HepG2 (cell line): ENCODE measurements around the gene SRCIN1. TPM values are rescaled to one million over a fixed set of nuclear protein-coding genes. Genes with fewer than 3 reads are reported as not detected.
"Not testable (repeated sequence)": the region's sequence is repeated elsewhere in the genome, so short reads cannot be mapped to it uniquely, and the experiment has no call there.

Experiments used
- ATAC-seq: fragments of 200-7000 bp; cut with Tn5 transposase; 3 replicates; pipeline ENCODE4 v1.9.1; 2020; ENCODE audit warnings: mild to moderate bottlenecking, moderate library complexity
- BruUV-seq: library from RNA; stranded (reverse); fragments of 400-500 nt; replicated peaks from 2 replicates; lab custom pipeline; 2021; lab: Mats Ljungman, UMichigan
- CTCF ChIA-PET: fragments of 300-600 bp; formaldehyde crosslinking; extraction: SDS; loops from one replicate; lab custom pipeline; 2021; ENCODE audit warnings: low total read pairs, inconsistent platforms, low intra/inter-chr PET ratio; lab: Yijun Ruan, JAX
- POLR2A ChIA-PET: fragments of 350-600 bp; sonication (Branson Sonifier 250); formaldehyde crosslinking; loops from one replicate; lab custom pipeline; 2020; ENCODE audit warnings: antibody characterized with exemption, inconsistent platforms; lab: Yijun Ruan, JAX
- DNase-seq: peaks from one replicate; pipeline ENCODE4 v3.0.0-alpha.2; 2015; ENCODE audit warnings: low spot score
- FAIRE-seq: peaks from 3 replicates; lab custom pipeline; 2011; peaks lifted over from hg19 to GRCh38; lab: Jason Lieb, UNC
- H2AFZ ChIP-seq: one replicate; pipeline ENCODE4 v1.6.1; 2011; ENCODE audit warnings: low read length, inconsistent platforms
- H3K27ac ChIP-seq: fragments of 300-600 bp; 3 replicates; pipeline ENCODE4 v1.8.0; 2011; ENCODE audit warnings: mixed run types, mild to moderate bottlenecking, mixed read lengths, low read length, inconsistent platforms; ENCODE audit not compliant: insufficient read depth; ENCODE audit errors: extremely low read length
- H3K27me3 ChIP-seq, 2 experiments: fragments of 200-600 bp in 1 of 2; 2 replicates in 1 of 2; 3 replicates in 1 of 2; pipeline versions ENCODE4 v1.6.0 to v1.8.0; 2011; ENCODE audit warnings: low read length in 2 of 2, mild to moderate bottlenecking in 2 of 2, moderate library complexity in 2 of 2, inconsistent platforms in 1 of 2; ENCODE audit not compliant: insufficient read depth in 2 of 2, control insufficient read depth in 1 of 2
- H3K36me3 ChIP-seq, 2 experiments: fragments of 200-600 bp in 1 of 2; replicated peaks in 1 of 2; 2 replicates in 1 of 2; 3 replicates in 1 of 2; pipeline versions ENCODE4 v1.5.1 to v1.8.0; 2011; ENCODE audit warnings: low read length in 2 of 2, inconsistent platforms in 1 of 2; ENCODE audit not compliant: insufficient read depth in 2 of 2, control insufficient read depth in 1 of 2
- H3K4me1 ChIP-seq: 2 replicates; pipeline ENCODE4 v1.5.1; 2012; ENCODE audit warnings: low read length, inconsistent platforms; ENCODE audit not compliant: insufficient read depth
- H3K4me2 ChIP-seq: 2 replicates; pipeline ENCODE4 v1.6.0; 2011; ENCODE audit warnings: low read depth, low read length, inconsistent platforms
- H3K4me3 ChIP-seq, 3 experiments: fragments of 200-600 bp in 1 of 3; sonication (generic), shearing (Covaris generic) in 1 of 3; replicated peaks in 1 of 3; 2 replicates each; pipeline ENCODE4 v1.5.1; 2011 to 2016; ENCODE audit warnings: low read length in 3 of 3, inconsistent platforms in 2 of 3, low read depth in 2 of 3, mild to moderate bottlenecking in 2 of 3, control low read depth in 1 of 3, mixed read lengths in 1 of 3; ENCODE audit not compliant: insufficient read depth in 1 of 3
- H3K79me2 ChIP-seq: one replicate; pipeline ENCODE4 v1.6.1; 2011; ENCODE audit warnings: low read length, inconsistent platforms; ENCODE audit not compliant: insufficient read depth
- H3K9ac ChIP-seq: 2 replicates; pipeline ENCODE4 v1.6.0; 2011; ENCODE audit warnings: mild to moderate bottlenecking, low read depth, low read length, inconsistent platforms; ENCODE audit not compliant: insufficient read depth
- H3K9me3 ChIP-seq: 2 replicates; pipeline ENCODE4 v1.5.1; 2012; ENCODE audit warnings: mild to moderate bottlenecking, low read length
- H4K20me1 ChIP-seq: 2 replicates; pipeline ENCODE4 v1.6.0; 2011; ENCODE audit warnings: inconsistent platforms, mild to moderate bottlenecking, low read length, moderate library complexity; ENCODE audit not compliant: insufficient read depth
- WGBS: methylation state at CpG from one replicate; pipeline ENCODE4 v1.1.6; 2017; ENCODE audit warnings: low lambda C conversion rate; 5-methylcytosine and 5-hydroxymethylcytosine counted together
- in situ Hi-C: cut with HindIII; loops from 2 replicates; pipeline ENCODE4 v1.10.0; 2017; ENCODE audit warnings: low pct_unique_long_range_greater_than_20kb; ENCODE audit not compliant: extremely low pct_ligation_motif_present
- intact Hi-C: fragments of 100-400 bp; cut with micrococcal nuclease; formaldehyde crosslinking; loops from one replicate; pipeline ENCODE4 v1.10.0; 2022; ENCODE audit not compliant: unreplicated experiment
- polyA plus RNA-seq, 8 experiments: library from polyadenylated mRNA; depleted of rRNA in 3 of 8; stranded (reverse) in 7 of 8; unstranded in 1 of 8; fragments of >200 nt; fragmentation: Illumina TruSeq in 4 of 8; extraction: Trizol in 4 of 8; gene quantifications; 2 replicates each; pipeline versions ENCODE4 v1.2.1 to v1.2.3, GENCODE V29; 2011 to 2016; ENCODE audit warnings: low read depth in 4 of 8, missing spikeins in 1 of 8, mixed read lengths in 1 of 8; ENCODE audit not compliant: insufficient read depth in 1 of 8
- total RNA-seq, 5 experiments: library from RNA; depleted of rRNA; stranded (reverse); fragments of >200 nt; fragmentation: Illumina TruSeq; extraction: Trizol; gene quantifications; 2 replicates each; pipeline ENCODE4 v1.2.3, GENCODE V29; 2016; ENCODE audit warnings: low read depth in 1 of 5

The SRCIN1 gene
- total and polyA plus RNA-seq, 2 of the 13 experiments (the other 11 are each of a cell fraction or from before 2014, with no cell fraction given): 1.2 to 9.6 TPM

GRCh38 chr17:38503286-38503913, 102.4 kb downstream of the SRCIN1 start:
- in situ Hi-C loops, BruUV-seq, DNase-seq, H3K4me2 ChIP-seq, H3K9ac ChIP-seq, intact Hi-C loops, H3K79me2 ChIP-seq, FAIRE-seq, H2AFZ ChIP-seq, H3K36me3 ChIP-seq, H3K9me3 ChIP-seq, H3K27ac ChIP-seq, H3K4me1 ChIP-seq, CTCF ChIA-PET, H3K4me3 ChIP-seq, H4K20me1 ChIP-seq, POLR2A ChIA-PET: not testable (repeated sequence)
- peak; percentile 62; the same call in 2 of the 3 replicates for ATAC-seq
- H3K27me3 ChIP-seq: peaks cover 4 to 49% of the 10 kb centered on the region in 2 experiments; a peak in 3 of 5 replicates
- WGBS: 29% methylated on average over 15 of the region's 15 CpGs

GRCh38 chr17:38501718-38502117, 104.0 kb downstream of the SRCIN1 start:
- H3K4me1 ChIP-seq, H3K9me3 ChIP-seq, POLR2A ChIA-PET, H3K79me2 ChIP-seq, in situ Hi-C loops, intact Hi-C loops, H3K9ac ChIP-seq, H3K4me3 ChIP-seq, CTCF ChIA-PET, ATAC-seq, H3K4me2 ChIP-seq, DNase-seq, H3K27ac ChIP-seq, H2AFZ ChIP-seq, BruUV-seq, H3K36me3 ChIP-seq, FAIRE-seq, H4K20me1 ChIP-seq: not testable (repeated sequence)
- 52% methylated on average over 2 of the region's 2 CpGs for WGBS
- H3K27me3 ChIP-seq: peaks cover 4 to 36% of the 10 kb centered on the region in 2 experiments; a peak in 3 of 5 replicates

GRCh38 chr17:38499230-38499629, 106.5 kb downstream of the SRCIN1 start:
- DNase-seq, ATAC-seq, H4K20me1 ChIP-seq, H3K9me3 ChIP-seq, FAIRE-seq, intact Hi-C loops, H3K4me2 ChIP-seq, POLR2A ChIA-PET, H3K4me1 ChIP-seq, in situ Hi-C loops, CTCF ChIA-PET, H3K36me3 ChIP-seq, BruUV-seq, H3K27ac ChIP-seq, H2AFZ ChIP-seq, H3K4me3 ChIP-seq, H3K79me2 ChIP-seq, H3K9ac ChIP-seq: not testable (repeated sequence)
- 19% methylated on average over 10 of the region's 10 CpGs for WGBS
- peaks cover 1 to 24% of the 10 kb centered on the region in 2 experiments; a peak in 3 of 5 replicates for H3K27me3 ChIP-seq
